Transverse colon (tissue), 4 donors: ENCODE measurements around the gene ARL11. TPM values are rescaled to one million over a fixed set of nuclear protein-coding genes. Genes with fewer than 3 reads are reported as not detected.

Source experiments
- DNase-seq: peaks from one replicate; pipeline ENCODE4 v3.0.0-alpha.2; 2019
- H3K27ac ChIP-seq, 4 donors: fragments of 200-600 bp; sonication (generic); 2 replicates each; pipeline ENCODE4 v1.5.1; 2016 to 2018; ENCODE audit warnings: inconsistent platforms in 4 of 4
- H3K27me3 ChIP-seq: fragments of 200-600 bp; sonication (generic); 2 replicates; pipeline ENCODE4 v1.5.1; 2017; ENCODE audit warnings: inconsistent platforms
- H3K36me3 ChIP-seq, 4 donors: fragments of 200-600 bp; sonication (generic); 2 replicates each; pipeline ENCODE4 v1.5.1; 2017 to 2019; ENCODE audit warnings: inconsistent platforms in 4 of 4
- H3K4me1 ChIP-seq, 4 donors: fragments of 200-600 bp; sonication (generic); 2 replicates each; pipeline ENCODE4 v1.5.1; 2017 to 2020; ENCODE audit warnings: inconsistent platforms in 4 of 4
- H3K4me3 ChIP-seq, 4 donors: fragments of 200-600 bp; sonication (generic); 1 replicate in 1 of 4; 2 replicates in 3 of 4; pipeline versions ENCODE4 v1.5.1 to v1.6.1; 2017 to 2019; ENCODE audit warnings: inconsistent platforms in 4 of 4
- H3K9me3 ChIP-seq, 2 donors: fragments of 200-600 bp; sonication (generic); 2 replicates each; pipeline ENCODE4 v1.5.1; 2017 to 2019; ENCODE audit warnings: inconsistent platforms in 2 of 2
- CTCF ChIP-seq, 5 experiments: fragments of 200-600 bp in 3 of 5; fragments of 450-650 bp in 2 of 5; sonication (generic) in 3 of 5; IDR thresholded peaks; 1 replicate in 2 of 5; 2 replicates in 3 of 5; pipeline ENCODE4 v1.5.1; 2016 to 2017; ENCODE audit warnings: antibody characterized with exemption in 5 of 5, inconsistent platforms in 3 of 5, mild to moderate bottlenecking in 2 of 5, moderate library complexity in 1 of 5
- EP300 ChIP-seq: sonication (generic); formaldehyde crosslinking; IDR thresholded peaks from one replicate; pipeline ENCODE4 v1.6.1; 2017; ENCODE audit warnings: antibody characterized with exemption, low read depth
- POLR2A ChIP-seq: fragments of 450-650 bp; IDR thresholded peaks from one replicate; pipeline ENCODE4 v1.6.1; 2016; ENCODE audit warnings: antibody characterized with exemption, mild to moderate bottlenecking, moderate library complexity
- POLR2AphosphoS5 ChIP-seq, 3 donors: sonication (generic); formaldehyde crosslinking; IDR thresholded peaks; one replicate each; pipeline ENCODE4 v1.6.1; 2016; ENCODE audit warnings: antibody characterized with exemption in 3 of 3
- WGBS, 2 donors: methylation state at CpG; one replicate each; pipeline ENCODE4 v1.1.5; 2018; ENCODE audit warnings: low coverage in 1 of 2; 5-methylcytosine and 5-hydroxymethylcytosine counted together
- in situ Hi-C, 4 donors: fragments of 200-750 bp; cut with MboI; loops; one replicate each; pipeline versions ENCODE4 v1.15.0 to v1.15.1; 2017; ENCODE audit warnings: low sequenced_read_pairs in 3 of 4, low pct_ligation_motif_present in 1 of 4, low pct_unique_long_range_greater_than_20kb in 1 of 4
- intact Hi-C: fragments of 100-400 bp; cut with DNase I; formaldehyde crosslinking; loops from one replicate; pipeline ENCODE4 v1.15.1; 2023; ENCODE audit warnings: low total_unique reads
- total RNA-seq, 4 donors: library from RNA; depleted of rRNA; stranded (reverse); fragments of >200 nt; gene quantifications; one replicate each; pipeline ENCODE4 v1.1.0, GENCODE V29; 2016

ARL11 gene
- total RNA-seq, 4 donors from 2014 or later, result 0.68 to 0.79 TPM; not detected in 2

- 77 to 80% methylated on average over 1 to 4 of the region's 4 CpGs for WGBS, 2 donors
- no peaks in the 10 kb centered on the region for H3K36me3 ChIP-seq
- no peak overlapping the region for H3K4me3 ChIP-seq
- no peaks in the 10 kb centered on the region for H3K9me3 ChIP-seq
- no peak for DNase-seq
- in situ Hi-C loops, result no loop called here
- H3K27me3 ChIP-seq, result no peaks in the 10 kb centered on the region
- peaks cover 0 to 7% (median 2%) of the 10 kb centered on the region in 4 donors for H3K4me1 ChIP-seq
- intact Hi-C loops, result no loop called here
- TF ChIP-seq EP300, result no peak
- no peak for TF ChIP-seq CTCF (IDR thresholded peaks at IDR 0.05)
- no peak for TF ChIP-seq POLR2AphosphoS5 (IDR thresholded peaks at IDR 0.05)
- no peak for TF ChIP-seq POLR2A
- H3K27ac ChIP-seq, result no peak overlapping the region
Measured at GRCh38 chr13:49681842-49682435, 53.6 kb downstream of the ARL11 start.

Other genes starting within 250 kb of the ARL11 start
- gene CAB39L, start 184.4 kb upstream of the ARL11 start, total RNA-seq, result 10 to 100 TPM; 23.5 to 36.7 (median 25.4) TPM
- gene SETDB2, start 184.2 kb upstream of the ARL11 start, total RNA-seq, result 10 to 100 TPM in 1 of 4 donors, 1 to 10 TPM in 3; 2.8 to 11.6 (median 8.8) TPM
- 10 to 100 TPM in 3 of 4 donors, 1 to 10 TPM in 1; 4.2 to 32.1 (median 18.7) TPM for gene PHF11, start 132.6 kb upstream of the ARL11 start, total RNA-seq
- gene RCBTB1, start 42.9 kb upstream of the ARL11 start, total RNA-seq, result 10 to 100 TPM in 1 of 4 donors, 1 to 10 TPM in 3; 4.9 to 10.4 (median 7.7) TPM
- gene EBPL, start 63.0 kb downstream of the ARL11 start, total RNA-seq, result 10 to 100 TPM in 2 of 4 donors, 1 to 10 TPM in 2; 6.0 to 56.2 (median 16.4) TPM
- gene KPNA3, start 164.2 kb downstream of the ARL11 start, total RNA-seq, result 10 to 100 TPM; 23.1 to 29.2 (median 24.9) TPM